ENCODE data around the gene RUNX3.

DNA sequence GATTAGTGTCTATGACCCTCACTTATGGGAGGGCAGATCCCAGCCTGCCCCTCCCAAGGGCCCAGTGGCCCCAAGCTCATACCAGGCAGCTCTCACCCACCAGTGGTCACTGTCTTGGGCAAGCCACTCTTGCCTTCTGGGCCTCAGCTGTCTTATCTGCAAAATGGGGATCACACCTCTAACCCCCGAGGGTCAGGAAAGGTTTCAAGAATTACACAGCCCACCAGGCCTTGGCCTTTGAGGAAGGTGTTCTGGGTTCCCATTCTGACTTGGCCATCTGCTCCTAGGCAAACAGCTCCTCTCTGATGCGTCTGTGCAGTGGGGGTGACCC is 16.8 kb downstream of the RUNX3 start:
- TF ChIP-seq CTCF (IDR thresholded peaks at IDR 0.05) (no peak), POLR2A (IDR thresholded peaks at IDR 0.05) (no peak)

All from upper lobe of left lung (tissue), 4 donors.